Heart left ventricle (tissue), 16 donors: ENCODE data around the gene RNF213. TPM values are rescaled to one million over a fixed set of nuclear protein-coding genes. Genes with fewer than 3 reads are reported as not detected.

ENCODE experiments used
- ATAC-seq, 4 donors: fragments of 200-7000 bp; cut with Tn5 transposase; one replicate each; pipeline ENCODE4 v1.9.1; 2020 to 2022; ENCODE audit warnings: moderate library complexity in 4 of 4, mild to moderate bottlenecking in 3 of 4, moderate number of reproducible peaks in 1 of 4
- DNase-seq, 5 donors: peaks; one replicate each; pipeline ENCODE4 v3.0.0-alpha.2; 2020
- H3K27ac ChIP-seq, 12 donors: fragments of 200-600 bp; sonication (generic) in 4 of 12; one replicate each; pipeline versions ENCODE4 v1.5.0 to v1.8.0; 2016 to 2022; ENCODE audit warnings: mild to moderate bottlenecking in 2 of 12
- H3K27me3 ChIP-seq, 9 donors: fragments of 200-600 bp; sonication (generic) in 2 of 9; one replicate each; pipeline versions ENCODE4 v1.5.1 to v1.8.0; 2016 to 2022; ENCODE audit warnings: mild to moderate bottlenecking in 3 of 9
- H3K36me3 ChIP-seq, 9 donors: fragments of 200-600 bp; sonication (generic) in 2 of 9; one replicate each; pipeline versions ENCODE4 v1.5.0 to v1.8.0; 2018 to 2022; ENCODE audit warnings: mild to moderate bottlenecking in 2 of 9
- H3K4me1 ChIP-seq, 12 donors: fragments of 200-600 bp; sonication (generic) in 4 of 12; one replicate each; pipeline versions ENCODE4 v1.5.0 to v1.8.0; 2016 to 2022; ENCODE audit warnings: mild to moderate bottlenecking in 3 of 12
- H3K4me3 ChIP-seq, 12 donors: fragments of 200-600 bp; sonication (generic) in 4 of 12; one replicate each; pipeline versions ENCODE4 v1.5.0 to v1.8.0; 2017 to 2022; ENCODE audit warnings: mild to moderate bottlenecking in 9 of 12, moderate library complexity in 4 of 12
- H3K9me3 ChIP-seq, 12 donors: fragments of 200-600 bp; sonication (generic) in 4 of 12; one replicate each; pipeline versions ENCODE4 v1.5.0 to v1.8.0; 2016 to 2022; ENCODE audit warnings: mild to moderate bottlenecking in 1 of 12
- POLR2A ChIP-seq, 2 donors: fragments of 450-650 bp; IDR thresholded peaks; one replicate each; pipeline ENCODE4 v1.6.1; 2017; ENCODE audit warnings: antibody characterized with exemption in 2 of 2, mild to moderate bottlenecking in 2 of 2, moderate library complexity in 2 of 2
- WGBS, 4 donors: extraction: QIAGEN DNeasy Blood & Tissue Kit in 2 of 4; methylation state at CpG; one replicate each; pipeline versions ENCODE4 v1.1.5 to v1.1.7; 2013 to 2018; 5-methylcytosine and 5-hydroxymethylcytosine counted together
- intact Hi-C, 10 donors: fragments of 100-400 bp; cut with DNase I; formaldehyde crosslinking; loops; one replicate each; pipeline versions ENCODE4 v1.11.1 to v1.14.2; 2022
- polyA plus RNA-seq, 2 donors: library from polyadenylated mRNA; stranded (reverse); fragments of 200-250 nt; gene quantifications; one replicate each; pipeline ENCODE4 v1.2.3, GENCODE V29; 2013
- total RNA-seq, 9 donors: library from RNA; depleted of rRNA in 2 of 9; stranded (reverse); fragments of >200 nt in 2 of 9; fragmentation: NEBNext Ultra II Directional in 3 of 9; extraction: Animal tissue kit (Norgen Biotek cat#: 25700) in 3 of 9; gene quantifications; one replicate each; pipeline versions ENCODE4 v1.1.0 to v1.2.4, GENCODE V29; 2016 to 2023
- TF ChIP-seq, protein P1 (sequence below), 12 donors: fragments of 200-600 bp; sonication (generic) in 4 of 12; IDR thresholded peaks; one replicate each; pipeline versions ENCODE4 v1.5.0 to v1.8.0; 2018 to 2022; ENCODE audit warnings: antibody characterized with exemption in 12 of 12, mild to moderate bottlenecking in 5 of 12
- donor health status: ischemic (EF 13 %, LVEDD 7.1; RV severe dilation, severe dysfunction).
- donor health status: healthy with polysubstance abuse.
- donor health status: DM: no; HTN: yes; CAD: no.
- donor health status: DM: no; HTN: no; CAD: no.
- donor health status: ischemic (EF 25% LVEDD 6.9; RV normal size, moderate dysfunction).
- donor health status: ischemic (EF 25% LVEDD 5.7; RV mildly dilated, moderate dysfunction).
- donor health status: healthy.
- donor health status: DM: yes; HTN: yes; CAD: no.
- donor health status: ischemic (EF 35%, LVEDD 5.7; RV mildly dilated, moderate dysfunction).
- donor health status: nonischemic (EF 11% LVEDD 7.7; RV severe dilation, severe dysfunction).
- donor health status: DM: yes; HTN: yes; CAD: no.
- donor health status: PGD.
- donor health status: ischemic (EF 29% LVEDD 5.4; RV normal size, mild dysfunction).
- donor health status: nonischemic (EF 23%, LVEDD 6.1; RV moderate dilation, normal function).

The RNF213 gene
- total and polyA plus RNA-seq, 11 donors, result 23.1 to 167 (median 31.4) TPM

DNA sequence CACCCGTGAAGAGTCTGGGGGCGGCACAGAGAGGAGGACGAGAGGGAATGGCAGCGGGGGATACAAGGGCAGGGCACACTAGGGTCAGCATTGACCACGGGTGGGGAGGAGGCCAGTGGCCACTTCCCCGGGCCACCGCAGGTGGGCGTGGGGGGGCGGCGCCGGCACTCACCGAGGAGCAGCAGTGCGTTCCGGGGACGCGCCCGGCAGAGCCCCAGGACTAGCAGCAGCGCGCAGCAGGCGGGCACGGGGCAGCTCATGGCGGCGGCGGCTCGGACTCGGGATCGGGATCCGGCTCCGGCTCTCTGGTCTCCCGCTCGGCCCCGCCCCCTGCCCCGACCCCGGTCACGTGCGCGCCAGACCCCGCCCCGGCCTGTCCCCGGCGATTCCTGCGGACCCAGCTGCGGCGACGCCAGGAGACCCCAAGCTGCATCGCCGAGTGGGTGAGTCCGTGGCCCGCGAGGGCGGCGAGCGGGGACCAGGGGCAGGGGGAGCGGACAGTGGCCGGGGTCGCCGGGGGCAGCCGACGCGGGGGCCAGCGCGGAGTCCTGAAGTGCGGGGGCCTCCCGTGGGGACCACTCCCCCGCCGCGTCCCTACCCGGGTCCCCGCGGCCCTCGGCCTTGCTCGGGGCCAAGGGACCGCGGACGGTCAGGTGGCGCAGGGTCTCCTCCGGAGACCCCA lies 40.5 kb upstream of the RNF213 start, which contains the start of the genes SGSH and SLC26A11:
SGSH (minus strand) TSS at position 280 of the 682 bp plus-strand sequence; CDS start at position 260, 20 bp downstream.
SLC26A11 (plus strand) TSS at position 374 of the 682 bp plus-strand sequence. CDS start 1,134 bp downstream, outside the sequence.
- peak; percentile 74 to 95 (median 87) for ATAC-seq
- 0 to 1% (median 1%) methylated on average over 16 to 77 of the region's 77 CpGs for WGBS, 4 donors
- intact Hi-C loops, result loop anchor here in 3 of 10 donors (2.0 to 5.0 kb wide), 3 partner anchors 42 to 73 kb away; partner anchors contain the start of genes EIF4A3 (in 1 of the 3) and RNF213 (in 1 of the 3)

DNA sequence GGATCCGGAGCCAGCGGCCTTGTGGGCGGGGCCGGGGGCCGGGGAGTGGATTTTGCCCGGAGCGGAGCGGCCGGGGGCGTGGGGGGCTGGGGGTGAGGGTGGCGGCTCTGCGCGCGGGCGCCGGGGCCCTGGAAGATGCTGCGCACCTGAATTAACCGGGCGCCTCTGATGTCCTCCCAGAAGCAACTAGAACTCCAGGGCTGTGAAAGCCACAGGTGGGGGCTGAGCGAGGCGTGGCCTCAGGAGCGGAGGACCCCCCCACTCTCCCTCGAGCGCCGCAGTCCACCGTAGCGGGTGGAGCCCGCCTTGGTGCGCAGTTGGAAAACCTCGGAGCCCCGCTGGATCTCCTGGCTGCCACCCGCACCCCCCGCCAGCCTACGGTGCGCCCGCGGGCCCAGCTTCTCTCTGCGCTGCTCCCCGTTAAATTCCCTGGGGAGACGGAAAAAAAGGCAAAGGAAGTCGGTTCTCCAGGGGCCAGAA lies 39.9 kb upstream of the RNF213 start:
- 1 to 11% (median 7%) methylated on average over 27 to 41 of the region's 41 CpGs for WGBS, 4 donors
- DNase-seq, result peak in 1 of 5 donors; percentile 37
- no peak for TF ChIP-seq POLR2A (IDR thresholded peaks at IDR 0.05)
- TF ChIP-seq, protein P1, sequence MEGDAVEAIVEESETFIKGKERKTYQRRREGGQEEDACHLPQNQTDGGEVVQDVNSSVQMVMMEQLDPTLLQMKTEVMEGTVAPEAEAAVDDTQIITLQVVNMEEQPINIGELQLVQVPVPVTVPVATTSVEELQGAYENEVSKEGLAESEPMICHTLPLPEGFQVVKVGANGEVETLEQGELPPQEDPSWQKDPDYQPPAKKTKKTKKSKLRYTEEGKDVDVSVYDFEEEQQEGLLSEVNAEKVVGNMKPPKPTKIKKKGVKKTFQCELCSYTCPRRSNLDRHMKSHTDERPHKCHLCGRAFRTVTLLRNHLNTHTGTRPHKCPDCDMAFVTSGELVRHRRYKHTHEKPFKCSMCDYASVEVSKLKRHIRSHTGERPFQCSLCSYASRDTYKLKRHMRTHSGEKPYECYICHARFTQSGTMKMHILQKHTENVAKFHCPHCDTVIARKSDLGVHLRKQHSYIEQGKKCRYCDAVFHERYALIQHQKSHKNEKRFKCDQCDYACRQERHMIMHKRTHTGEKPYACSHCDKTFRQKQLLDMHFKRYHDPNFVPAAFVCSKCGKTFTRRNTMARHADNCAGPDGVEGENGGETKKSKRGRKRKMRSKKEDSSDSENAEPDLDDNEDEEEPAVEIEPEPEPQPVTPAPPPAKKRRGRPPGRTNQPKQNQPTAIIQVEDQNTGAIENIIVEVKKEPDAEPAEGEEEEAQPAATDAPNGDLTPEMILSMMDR (IDR thresholded peaks at IDR 0.05), result no peak
- intact Hi-C loops, result loop anchor here in 3 of 10 donors (2.0 to 5.0 kb wide), 3 partner anchors 42 to 74 kb away; partner anchors contain the start of genes EIF4A3 (in 1 of the 3) and RNF213 (in 1 of the 3)
- Histone ChIP-seq H3K27ac (peak overlapping the region in 11 of 12 donors; percentile 58 to 92 (median 80)), H3K4me3 (peak overlapping the region; percentile 79 to 100 (median 96)), H3K9me3 (no peaks in the 10 kb centered on the region), H3K36me3 (peaks cover 0 to 26% (median 8%) of the 10 kb centered on the region in 9 donors), H3K4me1 (peaks cover 0 to 31% (median 15%) of the 10 kb centered on the region in 12 donors), H3K27me3 (no peaks in the 10 kb centered on the region)
- ATAC-seq, result peak in 2 of 4 donors; percentile 1 to 26

More for the DNA sequence above, 40.5 kb upstream of the RNF213 start, which contains the start of the genes SGSH and SLC26A11:
- TF ChIP-seq, protein P1 (IDR thresholded peaks at IDR 0.05), result peak in 3 of 12 donors; percentile 10 to 24 (median 22)
- peak in 1 of 2 donors; percentile 52 for TF ChIP-seq POLR2A (IDR thresholded peaks at IDR 0.05)
- H3K9me3 ChIP-seq, result no peaks in the 10 kb centered on the region
- DNase-seq, result peak; percentile 84 to 92 (median 86)
- H3K36me3 ChIP-seq, result peaks cover 0 to 32% (median 8%) of the 10 kb centered on the region in 9 donors
- H3K27me3 ChIP-seq, result no peaks in the 10 kb centered on the region
- peaks cover 0 to 31% (median 15%) of the 10 kb centered on the region in 12 donors for H3K4me1 ChIP-seq
- peak within 1 kb of the TSS; percentile 50 to 92 (median 78) for H3K27ac ChIP-seq
- H3K4me3 ChIP-seq, result peak within 1 kb of the TSS; percentile 79 to 100 (median 96)

DNA sequence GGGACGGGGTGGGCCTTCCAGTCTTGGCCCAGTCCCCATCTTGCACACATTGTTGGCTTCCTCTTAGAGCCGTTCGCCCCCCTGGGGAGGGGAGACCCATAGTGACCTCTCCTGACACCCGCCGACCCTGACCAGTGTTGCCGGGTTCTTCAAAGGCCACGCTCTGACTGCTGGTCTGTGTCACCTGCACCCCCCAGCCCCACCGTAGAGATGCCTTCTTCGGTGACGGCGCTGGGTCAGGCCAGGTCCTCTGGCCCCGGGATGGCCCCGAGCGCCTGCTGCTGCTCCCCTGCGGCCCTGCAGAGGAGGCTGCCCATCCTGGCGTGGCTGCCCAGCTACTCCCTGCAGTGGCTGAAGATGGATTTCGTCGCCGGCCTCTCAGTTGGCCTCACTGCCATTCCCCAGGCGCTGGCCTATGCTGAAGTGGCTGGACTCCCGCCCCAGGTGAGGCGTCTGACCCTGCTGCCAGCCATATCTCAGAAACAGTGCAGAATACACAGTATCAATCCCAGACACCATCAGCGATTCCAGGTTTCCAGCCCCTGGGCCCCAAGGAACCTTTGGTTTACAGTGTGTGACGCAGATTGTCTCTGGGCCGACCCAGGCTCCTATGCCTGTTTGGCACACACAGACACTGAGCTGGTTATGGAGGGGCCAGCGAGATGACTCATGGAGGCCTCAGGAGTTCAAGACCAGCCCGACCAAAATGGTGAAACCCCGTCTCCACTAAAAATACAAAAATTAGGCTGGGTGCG lies 39.1 kb upstream of the RNF213 start:
- H3K27me3 ChIP-seq, result no peaks in the 10 kb centered on the region
- H3K4me1 ChIP-seq, result peaks cover 0 to 31% (median 15%) of the 10 kb centered on the region in 12 donors
- no peak for TF ChIP-seq POLR2A (IDR thresholded peaks at IDR 0.05)
- TF ChIP-seq, protein P1 (IDR thresholded peaks at IDR 0.05), result no peak
- WGBS, 4 donors, result 72 to 83% (median 78%) methylated on average over 17 to 29 of the region's 29 CpGs
- ATAC-seq (no peak), DNase-seq (no peak)
- intact Hi-C loops, result loop anchor here in 3 of 10 donors (2.0 to 5.0 kb wide), 3 partner anchors 41 to 75 kb away; partner anchors contain the start of genes EIF4A3 (in 1 of the 3) and RNF213 (in 1 of the 3)
- H3K36me3 ChIP-seq, result peaks cover 0 to 19% (median 3%) of the 10 kb centered on the region in 9 donors
- H3K27ac ChIP-seq, result peak overlapping the region in 1 of 12 donors; percentile 89
- H3K4me3 ChIP-seq, result peak overlapping the region in 11 of 12 donors; percentile 89 to 100 (median 97)
- no peaks in the 10 kb centered on the region for H3K9me3 ChIP-seq
